GM13977 (cell line): ENCODE measurements around the gene CNTNAP5.

Source experiments
- DNase-seq: peaks from one replicate; pipeline ENCODE4 v3.0.0; 2012; ENCODE audit warnings: low spot score
- CTCF ChIP-seq: IDR thresholded peaks from 2 replicates; pipeline ENCODE4 v1.5.1; 2012; ENCODE audit warnings: mild to moderate bottlenecking, control low read depth; ENCODE audit not compliant: insufficient read depth; ENCODE audit errors: extremely low read depth, missing control alignments
- in situ Hi-C: fragments of 300-500 bp; cut with MboI; formaldehyde crosslinking; loops from one replicate; pipeline ENCODE4 v1.12.0; 2022; ENCODE audit warnings: low sequenced_read_pairs, low pct_unique_long_range_greater_than_20kb, mixed read lengths, inconsistent platforms; ENCODE audit not compliant: unreplicated experiment

CNTNAP5 gene

GRCh38 chr2:124426122-124426521 is 401.0 kb downstream of the CNTNAP5 start:
- in situ Hi-C loops = no loop called here
- no peak for DNase-seq
- no peak for TF ChIP-seq CTCF

GRCh38 chr2:124426625-124427024 is 401.5 kb downstream of the CNTNAP5 start:
- no peak for TF ChIP-seq CTCF
- no peak for DNase-seq
- in situ Hi-C loops = no loop called here

GRCh38 chr2:124437811-124438210 is 412.7 kb downstream of the CNTNAP5 start:
- DNase-seq = no peak
- TF ChIP-seq CTCF = no peak
- in situ Hi-C loops = no loop called here

- in situ Hi-C loops = no loop called here
- no peak for DNase-seq
- no peak for TF ChIP-seq CTCF
Observed at GRCh38 chr2:124450481-124450880, 425.4 kb downstream of the CNTNAP5 start.

- no peak for TF ChIP-seq CTCF
- no peak for DNase-seq
- in situ Hi-C loops = no loop called here
Observed at GRCh38 chr2:124476291-124476690, 451.2 kb downstream of the CNTNAP5 start.

- TF ChIP-seq CTCF = no peak
- in situ Hi-C loops = no loop called here
- DNase-seq = no peak
Observed at GRCh38 chr2:124478761-124479160, 453.7 kb downstream of the CNTNAP5 start.

GRCh38 chr2:124480958-124481357 is 455.9 kb downstream of the CNTNAP5 start:
- in situ Hi-C loops = no loop called here
- TF ChIP-seq CTCF = no peak
- DNase-seq = no peak
